Measurements from ENCODE around the gene NELFCD. TPM values are rescaled to one million over a fixed set of nuclear protein-coding genes. Genes with fewer than 3 reads are reported as not detected.
A peak's percentile ranks its signal among the peaks of the same experiment; 100 is the strongest.

The NELFCD gene
- total and polyA plus RNA-seq, 2 donors (not counting 1 experiment from before 2014, with no cell fraction given), result 46.9 to 78.8 TPM

DNA sequence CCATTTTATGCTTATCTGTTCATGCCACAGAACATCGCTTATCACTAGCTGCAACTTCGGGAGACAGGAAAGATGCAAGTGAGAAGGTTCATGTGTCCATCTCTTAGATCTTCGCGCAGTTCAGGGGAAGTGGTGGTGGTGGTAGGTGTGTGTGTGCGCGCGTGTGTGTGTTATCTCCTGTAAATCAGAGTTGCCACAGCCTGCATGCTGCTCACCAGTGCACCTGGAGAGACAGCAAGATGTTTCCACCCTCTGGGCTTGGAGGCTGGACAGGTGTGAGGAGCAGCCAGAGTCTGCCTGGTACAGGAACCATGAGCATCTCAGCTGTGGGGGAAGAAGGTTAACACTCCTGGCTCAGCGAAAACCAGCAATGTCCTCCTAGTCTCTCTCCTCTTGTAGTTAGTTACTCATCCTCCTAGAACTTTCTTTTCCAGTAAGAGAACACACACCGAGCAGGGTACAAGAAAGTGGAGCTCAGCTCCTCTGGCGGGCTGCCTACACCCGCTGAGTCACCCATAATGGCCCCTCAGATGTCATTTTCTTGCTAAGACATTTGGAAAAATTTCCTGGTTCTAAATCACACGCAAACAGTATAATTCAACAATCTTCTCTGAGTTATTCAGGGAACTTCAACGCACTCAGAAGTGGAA is 33.0 kb downstream of the NELFCD start:
- H3K4me3 ChIP-seq (replicated peaks in 1 of 4; ENCODE audit: control extremely low read depth in 1 of 4, insufficient read depth in 1 of 4, low read depth in 3 of 4, low read length in 4 of 4), result no peak overlapping the region
- peaks cover 11% of the 10 kb centered on the region for H3K4me1 ChIP-seq (ENCODE audit: control insufficient read depth, extremely low read depth, insufficient read depth, low read length)
- DNase-seq (ENCODE audit: low read depth in 2 of 2), result peak; percentile 72 to 78
- no peaks in the 10 kb centered on the region for H3K9me3 ChIP-seq (ENCODE audit: control insufficient read depth, insufficient read depth, low read depth, low read length)
- no peak overlapping the region for H3K4me2 ChIP-seq (ENCODE audit: extremely low read depth, insufficient read depth, low read length)
- no peaks in the 10 kb centered on the region for H3K36me3 ChIP-seq (ENCODE audit: control insufficient read depth, insufficient read depth, low read length)
- TF ChIP-seq EZH2 (IDR thresholded peaks at IDR 0.05; ENCODE audit: low read length, missing control alignments), result no peak
- TF ChIP-seq, protein P1, sequence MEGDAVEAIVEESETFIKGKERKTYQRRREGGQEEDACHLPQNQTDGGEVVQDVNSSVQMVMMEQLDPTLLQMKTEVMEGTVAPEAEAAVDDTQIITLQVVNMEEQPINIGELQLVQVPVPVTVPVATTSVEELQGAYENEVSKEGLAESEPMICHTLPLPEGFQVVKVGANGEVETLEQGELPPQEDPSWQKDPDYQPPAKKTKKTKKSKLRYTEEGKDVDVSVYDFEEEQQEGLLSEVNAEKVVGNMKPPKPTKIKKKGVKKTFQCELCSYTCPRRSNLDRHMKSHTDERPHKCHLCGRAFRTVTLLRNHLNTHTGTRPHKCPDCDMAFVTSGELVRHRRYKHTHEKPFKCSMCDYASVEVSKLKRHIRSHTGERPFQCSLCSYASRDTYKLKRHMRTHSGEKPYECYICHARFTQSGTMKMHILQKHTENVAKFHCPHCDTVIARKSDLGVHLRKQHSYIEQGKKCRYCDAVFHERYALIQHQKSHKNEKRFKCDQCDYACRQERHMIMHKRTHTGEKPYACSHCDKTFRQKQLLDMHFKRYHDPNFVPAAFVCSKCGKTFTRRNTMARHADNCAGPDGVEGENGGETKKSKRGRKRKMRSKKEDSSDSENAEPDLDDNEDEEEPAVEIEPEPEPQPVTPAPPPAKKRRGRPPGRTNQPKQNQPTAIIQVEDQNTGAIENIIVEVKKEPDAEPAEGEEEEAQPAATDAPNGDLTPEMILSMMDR (conservative IDR thresholded peaks at IDR 0.05 in 1 of 2, IDR thresholded peaks at IDR 0.05 in 1 of 2; ENCODE audit: low read depth in 1 of 2, low read length in 2 of 2), result no peak
- no peaks in the 10 kb centered on the region for H3K79me2 ChIP-seq (ENCODE audit: control insufficient read depth, insufficient read depth, low read length)
- no peaks in the 10 kb centered on the region for H4K20me1 ChIP-seq (ENCODE audit: control insufficient read depth, extremely low read depth, insufficient read depth, low read length)
- H2AFZ ChIP-seq (ENCODE audit: low read length), result no peak overlapping the region
- no peaks in the 10 kb centered on the region for H3K27me3 ChIP-seq (ENCODE audit: control insufficient read depth, insufficient read depth, low read length)
- no peak overlapping the region for H3K27ac ChIP-seq (ENCODE audit: insufficient read depth, low read length)
- H3K9ac ChIP-seq (ENCODE audit: insufficient read depth, low read length), result no peak overlapping the region

DNA sequence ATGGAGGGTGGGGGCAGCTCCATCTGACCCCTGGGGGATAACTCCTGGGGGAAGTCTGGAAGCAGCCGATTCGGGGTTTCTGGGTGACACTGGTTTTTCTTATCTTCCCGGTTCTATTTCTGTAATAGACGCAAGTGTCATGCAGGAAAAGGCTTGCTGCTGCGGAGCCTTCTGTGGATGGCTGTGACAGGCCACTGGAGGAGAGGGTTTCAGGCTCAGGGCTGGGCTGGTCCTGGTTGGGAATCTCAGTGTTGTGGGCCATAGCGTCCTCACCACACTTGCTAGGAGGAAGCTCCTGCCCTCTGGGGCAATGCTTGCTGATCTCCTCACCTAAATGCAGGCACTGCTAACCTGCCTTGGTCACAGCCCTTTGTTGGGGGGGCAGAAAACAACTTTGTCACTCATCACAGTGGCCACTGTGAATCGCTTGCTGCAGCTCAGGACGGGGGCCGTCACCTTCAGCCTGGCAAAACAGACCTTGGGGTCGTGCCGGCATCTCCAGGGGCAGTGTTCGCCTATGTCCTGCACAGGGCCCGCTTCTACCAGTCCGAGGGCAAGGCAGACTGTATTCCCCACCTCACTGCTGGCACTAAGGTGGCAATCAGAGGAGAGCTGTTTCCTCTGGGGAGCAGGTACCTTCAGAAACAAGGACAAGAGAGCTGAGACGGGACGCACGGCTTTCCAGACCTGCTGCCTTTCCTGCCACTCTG is 33.8 kb downstream of the NELFCD start:
- H3K4me3 ChIP-seq (replicated peaks in 1 of 4; ENCODE audit: control extremely low read depth in 1 of 4, insufficient read depth in 1 of 4, low read depth in 3 of 4, low read length in 4 of 4), result no peak overlapping the region

DNA sequence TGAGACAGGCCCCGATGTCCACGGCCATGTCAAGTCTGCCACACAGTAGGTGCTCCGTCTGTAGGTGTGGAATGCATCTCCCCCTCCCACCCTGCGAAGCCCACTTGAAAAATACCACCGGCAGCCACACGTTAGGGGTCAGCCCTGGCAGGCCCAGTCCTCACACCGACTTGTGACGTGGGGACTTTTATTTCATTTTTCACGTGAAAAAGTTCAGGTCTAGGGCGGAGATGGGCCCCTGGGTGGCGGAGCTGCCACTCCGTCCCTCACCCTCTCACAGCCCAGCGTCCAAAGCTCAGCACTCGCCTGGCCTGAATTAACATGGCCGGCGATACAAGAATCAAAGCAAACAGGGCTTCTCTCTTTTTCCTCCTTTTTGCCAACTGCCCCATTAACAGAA is 34.4 kb downstream of the NELFCD start:
- no peaks in the 10 kb centered on the region for H3K36me3 ChIP-seq (ENCODE audit: control insufficient read depth, insufficient read depth, low read length)
- no peak overlapping the region for H3K4me3 ChIP-seq (replicated peaks in 1 of 4; ENCODE audit: control extremely low read depth in 1 of 4, insufficient read depth in 1 of 4, low read depth in 3 of 4, low read length in 4 of 4)
- no peaks in the 10 kb centered on the region for H3K27me3 ChIP-seq (ENCODE audit: control insufficient read depth, insufficient read depth, low read length)
- no peaks in the 10 kb centered on the region for H3K9me3 ChIP-seq (ENCODE audit: control insufficient read depth, insufficient read depth, low read depth, low read length)
- DNase-seq (ENCODE audit: low read depth in 2 of 2), result no peak
- H3K4me2 ChIP-seq (ENCODE audit: extremely low read depth, insufficient read depth, low read length), result no peak overlapping the region
- no peak overlapping the region for H3K27ac ChIP-seq (ENCODE audit: insufficient read depth, low read length)
- H3K79me2 ChIP-seq (ENCODE audit: control insufficient read depth, insufficient read depth, low read length), result no peaks in the 10 kb centered on the region
- no peaks in the 10 kb centered on the region for H4K20me1 ChIP-seq (ENCODE audit: control insufficient read depth, extremely low read depth, insufficient read depth, low read length)
- H2AFZ ChIP-seq (ENCODE audit: low read length), result no peak overlapping the region
- peaks cover 11% of the 10 kb centered on the region for H3K4me1 ChIP-seq (ENCODE audit: control insufficient read depth, extremely low read depth, insufficient read depth, low read length)
- no peak overlapping the region for H3K9ac ChIP-seq (ENCODE audit: insufficient read depth, low read length)
- TF ChIP-seq, protein P1 (conservative IDR thresholded peaks at IDR 0.05 in 1 of 2, IDR thresholded peaks at IDR 0.05 in 1 of 2; ENCODE audit: low read depth in 1 of 2, low read length in 2 of 2), result no peak
- no peak for TF ChIP-seq EZH2 (IDR thresholded peaks at IDR 0.05; ENCODE audit: low read length, missing control alignments)

More for the DNA sequence above, 33.8 kb downstream of the NELFCD start:
- Histone ChIP-seq H3K9ac (ENCODE audit: insufficient read depth, low read length) (no peak overlapping the region), H3K27me3 (ENCODE audit: control insufficient read depth, insufficient read depth, low read length) (no peaks in the 10 kb centered on the region), H3K79me2 (ENCODE audit: control insufficient read depth, insufficient read depth, low read length) (no peaks in the 10 kb centered on the region), H3K9me3 (ENCODE audit: control insufficient read depth, insufficient read depth, low read depth, low read length) (no peaks in the 10 kb centered on the region), H3K36me3 (ENCODE audit: control insufficient read depth, insufficient read depth, low read length) (no peaks in the 10 kb centered on the region), H2AFZ (ENCODE audit: low read length) (no peak overlapping the region), H4K20me1 (ENCODE audit: control insufficient read depth, extremely low read depth, insufficient read depth, low read length) (no peaks in the 10 kb centered on the region), H3K4me2 (ENCODE audit: extremely low read depth, insufficient read depth, low read length) (no peak overlapping the region), H3K27ac (ENCODE audit: insufficient read depth, low read length) (no peak overlapping the region), H3K4me1 (ENCODE audit: control insufficient read depth, extremely low read depth, insufficient read depth, low read length) (peaks cover 11% of the 10 kb centered on the region)
- DNase-seq (ENCODE audit: low read depth in 2 of 2), result no peak
- TF ChIP-seq, protein P1 (conservative IDR thresholded peaks at IDR 0.05 in 1 of 2, IDR thresholded peaks at IDR 0.05 in 1 of 2; ENCODE audit: low read depth in 1 of 2, low read length in 2 of 2), result no peak
- TF ChIP-seq EZH2 (IDR thresholded peaks at IDR 0.05; ENCODE audit: low read length, missing control alignments), result no peak

All from fibroblast of lung (primary cell).